ENCODE results near the gene ZKSCAN3.

- TF ChIP-seq, protein P1, sequence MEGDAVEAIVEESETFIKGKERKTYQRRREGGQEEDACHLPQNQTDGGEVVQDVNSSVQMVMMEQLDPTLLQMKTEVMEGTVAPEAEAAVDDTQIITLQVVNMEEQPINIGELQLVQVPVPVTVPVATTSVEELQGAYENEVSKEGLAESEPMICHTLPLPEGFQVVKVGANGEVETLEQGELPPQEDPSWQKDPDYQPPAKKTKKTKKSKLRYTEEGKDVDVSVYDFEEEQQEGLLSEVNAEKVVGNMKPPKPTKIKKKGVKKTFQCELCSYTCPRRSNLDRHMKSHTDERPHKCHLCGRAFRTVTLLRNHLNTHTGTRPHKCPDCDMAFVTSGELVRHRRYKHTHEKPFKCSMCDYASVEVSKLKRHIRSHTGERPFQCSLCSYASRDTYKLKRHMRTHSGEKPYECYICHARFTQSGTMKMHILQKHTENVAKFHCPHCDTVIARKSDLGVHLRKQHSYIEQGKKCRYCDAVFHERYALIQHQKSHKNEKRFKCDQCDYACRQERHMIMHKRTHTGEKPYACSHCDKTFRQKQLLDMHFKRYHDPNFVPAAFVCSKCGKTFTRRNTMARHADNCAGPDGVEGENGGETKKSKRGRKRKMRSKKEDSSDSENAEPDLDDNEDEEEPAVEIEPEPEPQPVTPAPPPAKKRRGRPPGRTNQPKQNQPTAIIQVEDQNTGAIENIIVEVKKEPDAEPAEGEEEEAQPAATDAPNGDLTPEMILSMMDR (IDR thresholded peaks at IDR 0.05; ENCODE audit: poor library complexity, severe bottlenecking) = no peak
- no peak for TF ChIP-seq EP300 (conservative IDR thresholded peaks at IDR 0.05; ENCODE audit: poor library complexity, severe bottlenecking)
Measured at GRCh38 chr6:28337121-28337520, 12.6 kb upstream of the ZKSCAN3 start.
